ENCODE measurements around the gene RAB28.
A peak's percentile ranks its signal among the peaks of the same experiment; 100 is the strongest.

The RAB28 gene

GRCh38 chr4:13511101-13511500 lies 27.0 kb upstream of the RAB28 start:
- no peak for DNase-seq

DNA sequence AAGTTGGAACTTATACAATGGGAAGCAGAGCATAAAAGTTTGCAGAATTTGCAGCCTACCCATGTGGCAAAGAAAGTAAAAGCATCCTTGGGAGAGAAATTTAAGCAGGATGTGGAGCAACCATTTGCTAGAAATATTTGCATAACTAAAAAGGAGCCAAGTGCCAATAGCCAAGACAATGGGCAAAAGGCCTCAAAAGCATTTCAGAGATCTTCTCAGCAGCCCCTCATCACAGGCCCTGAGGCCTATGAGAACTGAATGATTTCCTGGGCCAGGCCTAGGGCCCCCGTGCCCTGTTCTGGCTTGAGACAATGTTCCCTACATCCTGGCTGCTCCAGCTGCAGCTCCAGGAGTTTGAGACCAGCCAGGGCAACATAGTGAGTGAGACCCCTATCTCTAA lies 25.3 kb upstream of the RAB28 start:
- DNase-seq, result no peak

DNA sequence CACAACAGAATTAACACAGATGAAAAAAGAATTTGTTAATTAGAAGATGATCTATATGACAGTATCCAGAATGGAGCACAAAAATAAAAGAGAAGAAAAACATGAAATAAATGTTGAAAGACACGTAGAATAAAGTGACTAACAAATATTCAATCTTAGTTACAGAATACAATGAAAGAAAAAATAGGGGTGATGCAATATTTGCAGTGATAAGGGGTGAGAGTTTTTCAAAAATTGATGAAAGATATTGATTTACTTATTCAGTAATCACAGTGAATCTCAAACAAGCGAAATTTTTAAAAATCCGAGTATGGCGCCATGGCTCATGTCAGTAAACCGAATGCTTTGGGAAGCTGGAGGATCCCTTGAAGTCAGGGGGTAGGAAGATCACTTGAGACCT lies 20.2 kb upstream of the RAB28 start:
- DNase-seq, result no peak

GRCh38 chr4:13498469-13498868 lies 14.3 kb upstream of the RAB28 start:
- DNase-seq, result no peak

DNA sequence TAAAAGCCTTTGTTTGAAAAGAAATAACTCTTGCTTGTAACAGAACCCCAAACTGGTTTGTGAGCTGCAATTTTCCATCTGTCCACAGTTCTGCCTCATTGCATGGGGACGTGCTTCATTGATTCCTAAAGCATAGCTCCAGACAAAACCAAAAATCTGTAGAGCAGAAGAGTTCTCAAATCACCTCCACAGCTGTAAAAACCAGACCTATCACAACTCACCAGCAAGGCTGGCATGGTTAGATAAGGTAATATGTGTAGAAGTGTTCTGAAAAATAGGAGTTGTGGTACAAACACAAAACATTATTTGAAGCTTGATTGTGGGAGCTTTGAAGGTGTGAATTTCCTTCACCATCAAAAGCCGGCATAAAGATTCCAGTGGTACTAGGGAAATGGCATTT lies 12.5 kb upstream of the RAB28 start:
- no peak for DNase-seq

- no peak for DNase-seq
Measured at GRCh38 chr4:13495753-13496152, 11.6 kb upstream of the RAB28 start.

- no peak for DNase-seq
Measured at GRCh38 chr4:13493793-13494192, 9.7 kb upstream of the RAB28 start.

GRCh38 chr4:13492747-13493146 lies 8.6 kb upstream of the RAB28 start:
- no peak for DNase-seq

GRCh38 chr4:13484749-13485221 lies 645 bp upstream of the RAB28 start:
- peak in 1 of 56 donors; percentile 46 for DNase-seq

DNA sequence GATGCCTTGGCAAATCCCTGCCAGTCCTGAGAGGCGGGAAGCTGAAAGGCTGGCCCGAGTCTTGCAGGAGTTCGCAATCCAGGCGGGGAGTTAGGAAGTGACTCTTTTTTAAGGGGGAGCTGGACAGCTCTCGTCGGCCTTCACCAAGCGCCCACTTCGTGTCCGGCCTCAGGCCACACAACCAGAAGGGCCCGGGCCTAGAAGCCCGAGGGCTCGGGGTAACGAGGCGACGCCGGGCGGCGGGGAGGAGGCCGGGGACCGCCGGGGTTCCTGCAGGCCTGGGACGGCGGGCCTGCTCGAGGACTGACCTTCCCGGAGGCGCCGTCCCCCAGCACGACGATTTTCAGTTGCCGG lies 395 bp downstream of the RAB28 start:
- peak in 40 of 56 donors; percentile 7 to 83 (median 54) for DNase-seq

DNA sequence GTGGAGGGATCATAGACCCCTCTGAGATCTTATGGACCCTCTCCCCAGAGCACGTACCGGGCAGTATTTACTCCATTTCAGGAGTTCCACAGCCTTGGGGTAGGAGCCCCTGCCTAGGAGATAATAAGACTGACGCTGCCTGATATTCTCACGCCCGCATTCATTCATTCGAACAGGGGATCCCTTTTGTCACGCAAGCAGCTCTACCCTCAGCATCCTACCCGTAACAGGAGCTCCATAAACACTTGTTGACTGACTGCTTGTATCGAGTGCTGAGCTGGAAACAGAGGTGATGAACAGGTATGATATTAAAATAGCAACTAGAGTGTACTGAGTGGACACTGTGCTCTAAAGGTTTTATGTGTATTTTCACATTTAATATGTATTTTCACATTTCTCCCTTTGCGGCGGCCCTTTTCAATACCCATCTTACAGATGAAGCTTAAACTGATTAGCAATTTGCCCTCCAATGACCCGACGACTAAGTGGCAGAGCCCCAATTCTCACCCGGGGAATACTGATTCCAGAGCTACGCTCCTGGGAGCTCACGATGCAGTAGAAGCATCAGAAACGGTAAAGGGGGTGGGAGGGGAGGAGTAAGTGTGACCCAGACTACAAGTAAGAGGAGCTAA lies 888 bp downstream of the RAB28 start:
- DNase-seq, result peak in 5 of 56 donors; percentile 1 to 28 (median 20)

DNA sequence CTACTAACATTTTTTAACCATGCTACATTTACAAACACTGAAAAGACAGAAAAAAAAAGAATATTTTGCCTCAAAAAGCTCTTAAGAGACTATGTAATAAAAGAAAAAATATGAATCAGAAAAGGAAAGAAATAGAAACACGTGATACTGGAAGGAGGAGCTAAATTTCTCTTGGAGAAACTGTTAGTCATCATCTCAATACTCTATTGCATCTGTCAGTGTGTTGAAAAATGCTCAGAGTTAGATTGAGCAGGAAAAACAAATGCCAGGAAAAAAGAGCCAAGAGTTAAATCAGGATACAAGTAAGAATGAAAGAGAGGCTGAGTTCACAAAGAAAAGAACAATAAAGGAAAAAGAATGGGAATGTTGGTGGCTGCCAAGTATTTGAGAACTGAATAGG lies 2.6 kb downstream of the RAB28 start:
- no peak for DNase-seq

- DNase-seq, result no peak
Measured at GRCh38 chr4:13478707-13479106, 5.4 kb downstream of the RAB28 start.

DNA sequence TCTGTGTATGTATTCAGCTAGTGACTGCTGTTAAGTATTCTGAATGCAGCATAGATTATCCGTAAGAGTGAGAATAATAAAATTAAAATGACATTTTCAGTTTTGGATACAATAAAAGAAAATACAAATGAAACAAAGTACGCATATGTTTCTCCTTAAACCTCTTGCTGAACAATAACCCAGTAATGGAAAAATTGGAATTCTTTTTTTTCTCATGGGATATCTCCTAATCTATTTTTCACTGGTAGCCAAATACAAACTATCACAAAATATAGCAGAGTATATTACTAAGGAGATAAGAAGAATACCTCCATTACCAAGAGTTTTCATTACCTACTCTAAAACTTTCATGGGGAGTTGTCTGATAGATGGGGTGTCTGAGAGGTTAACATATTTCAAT lies 6.0 kb downstream of the RAB28 start:
- DNase-seq, result no peak

GRCh38 chr4:13476915-13477314 lies 7.2 kb downstream of the RAB28 start:
- DNase-seq, result no peak

GRCh38 chr4:13476152-13476551 lies 8.0 kb downstream of the RAB28 start:
- no peak for DNase-seq

DNA sequence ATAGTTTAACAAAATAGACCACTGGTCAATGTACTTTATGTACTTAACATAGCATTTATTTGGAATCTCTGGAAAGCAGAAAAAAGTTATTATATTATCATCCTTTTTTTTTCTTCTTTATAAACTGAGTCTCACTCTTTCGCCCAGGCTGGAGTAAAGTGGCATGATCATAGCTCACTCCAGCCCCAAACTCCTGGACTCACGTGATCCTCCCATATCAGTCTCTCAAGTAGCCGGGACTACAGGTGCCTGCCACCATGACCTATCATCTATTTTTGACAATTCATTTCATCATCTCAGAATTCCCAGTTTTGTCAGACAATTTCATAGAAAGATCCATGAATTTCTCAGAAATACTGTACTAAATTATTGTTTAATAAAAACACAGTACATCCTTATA lies 12.7 kb downstream of the RAB28 start:
- DNase-seq, result no peak

DNA sequence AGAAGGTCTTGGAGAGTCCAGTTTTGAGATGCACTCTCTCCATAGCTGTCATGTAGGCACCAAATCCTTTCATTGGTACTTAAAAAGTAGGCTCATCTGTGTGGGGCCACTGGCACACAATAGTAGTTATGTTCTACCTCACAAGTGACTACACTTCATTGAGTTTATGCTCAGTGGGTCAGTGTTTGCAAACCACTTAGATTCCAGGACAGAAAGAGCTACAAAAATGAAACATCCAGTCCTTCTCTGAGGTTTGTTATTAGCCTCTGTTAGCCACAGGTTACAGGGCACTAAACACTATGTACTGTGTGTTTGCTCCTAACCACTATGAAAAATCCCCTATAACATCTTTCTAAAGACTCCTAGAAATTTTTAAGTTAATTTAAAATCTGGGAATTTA lies 13.8 kb downstream of the RAB28 start:
- DNase-seq, result no peak

DNA sequence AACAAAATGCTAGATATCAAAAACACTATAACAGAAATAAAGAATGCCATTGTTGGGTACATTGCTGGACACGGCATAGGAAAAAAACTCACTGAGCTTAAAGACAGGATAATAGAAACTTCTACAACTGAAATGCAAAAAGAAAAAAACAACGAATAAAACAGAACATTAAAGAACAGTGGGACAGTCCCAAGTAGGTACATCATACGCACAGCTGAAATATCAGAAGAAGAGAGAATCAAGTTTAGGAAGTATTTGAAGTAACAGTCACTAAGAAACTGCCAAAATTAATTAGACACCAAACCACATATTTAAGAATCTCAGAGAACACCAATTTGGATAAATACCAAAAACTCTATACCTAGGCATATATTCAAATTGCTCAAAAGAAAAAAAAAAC lies 19.2 kb downstream of the RAB28 start:
- no peak for DNase-seq

GRCh38 chr4:13464543-13464942 lies 19.6 kb downstream of the RAB28 start:
- DNase-seq, result no peak

DNA sequence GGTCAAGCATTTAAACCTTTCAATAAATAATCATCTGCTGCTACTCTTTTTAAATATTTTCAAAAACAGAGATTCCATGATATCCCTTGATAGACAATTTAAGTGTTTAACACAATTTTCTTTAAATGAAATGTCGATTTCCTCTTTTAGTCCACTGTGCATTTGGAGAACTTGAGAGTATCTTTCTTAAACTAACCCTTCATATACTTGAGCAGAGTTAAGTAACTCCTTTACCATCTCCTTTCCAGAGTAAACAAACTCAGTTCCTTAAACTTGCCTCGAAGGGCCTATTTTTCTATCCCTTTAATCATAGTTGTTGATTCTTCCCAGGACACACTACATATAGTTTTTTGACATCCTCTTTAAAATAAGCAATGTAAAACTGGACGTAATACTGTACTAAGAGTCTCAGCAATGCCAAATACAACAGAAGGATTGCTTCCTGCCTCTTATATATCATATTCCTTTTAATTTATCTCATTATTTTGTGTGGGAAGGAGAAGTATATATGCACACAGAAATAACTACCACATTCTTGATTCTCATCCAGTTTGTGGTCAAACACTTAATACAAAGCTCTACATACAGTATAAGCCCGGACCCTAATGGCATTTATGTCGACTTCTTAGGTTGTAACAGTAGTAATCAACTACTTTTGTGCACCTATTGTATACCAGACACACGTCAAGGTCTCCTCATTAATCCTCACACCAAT lies 22.8 kb downstream of the RAB28 start:
- DNase-seq, result no peak

DNA sequence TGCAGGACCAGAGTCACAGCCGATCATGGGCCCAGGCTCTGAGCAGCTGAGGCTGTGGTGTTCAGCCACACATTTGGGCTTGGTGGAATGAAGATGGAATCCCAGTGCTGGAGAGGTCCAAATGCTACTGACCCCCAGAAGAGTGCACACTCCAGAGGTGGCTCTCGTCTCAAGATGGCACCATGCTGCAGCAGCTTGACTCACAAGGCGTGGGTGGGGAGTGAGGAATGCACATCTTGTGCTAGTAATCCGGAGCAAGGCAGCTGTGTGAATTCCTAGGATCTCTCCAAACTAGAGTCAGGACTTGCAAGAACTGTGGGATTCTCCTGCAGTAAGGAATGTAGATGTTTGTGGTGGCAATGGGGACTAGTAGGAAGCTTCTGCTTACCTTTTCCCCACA lies 28.7 kb downstream of the RAB28 start:
- DNase-seq, result no peak

DNA sequence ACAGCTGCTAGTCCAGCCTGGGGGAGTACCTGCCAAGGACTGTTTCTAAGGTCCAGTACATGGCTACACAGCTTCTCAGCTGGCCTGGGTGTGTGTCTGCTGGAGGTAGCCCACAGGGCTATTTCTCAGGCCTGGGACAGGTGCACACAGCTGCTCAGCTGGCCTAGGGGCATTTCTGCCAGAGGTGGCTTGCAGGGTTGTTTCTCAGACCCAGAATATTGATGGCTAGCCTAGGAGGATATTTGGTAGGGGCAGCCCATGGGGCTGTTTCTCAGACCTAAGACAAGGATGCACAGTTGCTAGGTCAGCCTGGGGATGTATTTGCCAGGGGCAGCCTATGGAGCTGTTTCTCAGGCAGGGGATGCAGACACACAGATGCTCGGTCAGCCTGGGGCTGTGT lies 29.4 kb downstream of the RAB28 start:
- DNase-seq, result no peak

Measured in amygdala (tissue), 56 donors.